ENCODE results near the gene DPH5.

Gene DPH5

GRCh38 chr1:101065575-101065974, 40.0 kb upstream of the DPH5 start:
- ChIA-PET CTCF (no interaction called here), POLR2A (no interaction called here)
- no peak overlapping the region for H3K4me3 ChIP-seq (ENCODE audit: low read depth, low read length)
- no peak for TF ChIP-seq CTCF (IDR thresholded peaks at IDR 0.05; ENCODE audit: insufficient read depth, low read length, missing control alignments)
- DNase-seq (ENCODE audit: low read depth, low spot score): no peak

- ChIA-PET POLR2A (no interaction called here), CTCF (no interaction called here)
- no peak for TF ChIP-seq CTCF (IDR thresholded peaks at IDR 0.05; ENCODE audit: insufficient read depth, low read length, missing control alignments)
- no peak for DNase-seq (ENCODE audit: low read depth, low spot score)
- H3K4me3 ChIP-seq (ENCODE audit: low read depth, low read length): no peak overlapping the region
Observed at GRCh38 chr1:101064697-101065096, 39.1 kb upstream of the DPH5 start.

- H3K4me3 ChIP-seq (ENCODE audit: low read depth, low read length): no peak overlapping the region
- TF ChIP-seq CTCF (IDR thresholded peaks at IDR 0.05; ENCODE audit: insufficient read depth, low read length, missing control alignments): no peak
- ChIA-PET POLR2A (no interaction called here), CTCF (interaction anchor here (1.6 kb wide), 1 partner anchor 27 kb away, joined by 4 read pairs; no protein-coding TSS in a partner anchor)
- no peak for DNase-seq (ENCODE audit: low read depth, low spot score)
Observed at GRCh38 chr1:101060992-101061391, 35.4 kb upstream of the DPH5 start.

- DNase-seq (ENCODE audit: low read depth, low spot score): no peak
- no peak for TF ChIP-seq CTCF (IDR thresholded peaks at IDR 0.05; ENCODE audit: insufficient read depth, low read length, missing control alignments)
- ChIA-PET CTCF (no interaction called here), POLR2A (no interaction called here)
- no peak overlapping the region for H3K4me3 ChIP-seq (ENCODE audit: low read depth, low read length)
Observed at GRCh38 chr1:101059945-101060542, 34.5 kb upstream of the DPH5 start.

GRCh38 chr1:101055623-101056022, 30.0 kb upstream of the DPH5 start:
- DNase-seq (ENCODE audit: low read depth, low spot score): no peak
- no peak overlapping the region for H3K4me3 ChIP-seq (ENCODE audit: low read depth, low read length)
- ChIA-PET CTCF (no interaction called here), POLR2A (no interaction called here)
- no peak for TF ChIP-seq CTCF (IDR thresholded peaks at IDR 0.05; ENCODE audit: insufficient read depth, low read length, missing control alignments)

- ChIA-PET POLR2A (no interaction called here), CTCF (no interaction called here)
- DNase-seq (ENCODE audit: low read depth, low spot score): no peak
- no peak for TF ChIP-seq CTCF (IDR thresholded peaks at IDR 0.05; ENCODE audit: insufficient read depth, low read length, missing control alignments)
- no peak overlapping the region for H3K4me3 ChIP-seq (ENCODE audit: low read depth, low read length)
Observed at GRCh38 chr1:101051688-101052638, 26.4 kb upstream of the DPH5 start.
